ENCODE measurements around the gene CTNND2.

Gene CTNND2

GRCh38 chr5:11595045-11595444, 309.2 kb downstream of the CTNND2 start:
- DNase-seq, result peak in 3 of 14 donors; percentile 15 to 26 (median 16)

GRCh38 chr5:11594021-11594420, 310.2 kb downstream of the CTNND2 start:
- DNase-seq, result no peak

GRCh38 chr5:11590475-11590874, 313.8 kb downstream of the CTNND2 start:
- no peak for DNase-seq

GRCh38 chr5:11588803-11589202, 315.4 kb downstream of the CTNND2 start:
- DNase-seq, result peak in 10 of 14 donors; percentile 20 to 68 (median 39)

GRCh38 chr5:11584017-11584416, 320.2 kb downstream of the CTNND2 start:
- DNase-seq, result no peak

- DNase-seq, result no peak
Measured at GRCh38 chr5:11579351-11579750, 324.9 kb downstream of the CTNND2 start.

GRCh38 chr5:11574787-11575186, 329.5 kb downstream of the CTNND2 start:
- no peak for DNase-seq

GRCh38 chr5:11573140-11573992, 330.9 kb downstream of the CTNND2 start:
- DNase-seq, result no peak

GRCh38 chr5:11564706-11565105, 339.5 kb downstream of the CTNND2 start:
- DNase-seq, result peak in 12 of 14 donors; percentile 19 to 71 (median 49)

- DNase-seq, result no peak
Measured at GRCh38 chr5:11563822-11564221, 340.4 kb downstream of the CTNND2 start.

GRCh38 chr5:11560915-11561697, 343.1 kb downstream of the CTNND2 start:
- no peak for DNase-seq

GRCh38 chr5:11557063-11557462, 347.2 kb downstream of the CTNND2 start:
- DNase-seq, result no peak

- DNase-seq, result no peak
Measured at GRCh38 chr5:11555171-11555570, 349.1 kb downstream of the CTNND2 start.

- no peak for DNase-seq
Measured at GRCh38 chr5:11547730-11548129, 356.5 kb downstream of the CTNND2 start.

- no peak for DNase-seq
Measured at GRCh38 chr5:11547140-11547539, 357.1 kb downstream of the CTNND2 start.

GRCh38 chr5:11540112-11540511, 364.1 kb downstream of the CTNND2 start:
- DNase-seq, result no peak

GRCh38 chr5:11531811-11532555, 372.3 kb downstream of the CTNND2 start:
- DNase-seq, result no peak

GRCh38 chr5:11528720-11529119, 375.5 kb downstream of the CTNND2 start:
- no peak for DNase-seq

GRCh38 chr5:11527652-11528349, 376.4 kb downstream of the CTNND2 start:
- no peak for DNase-seq

GRCh38 chr5:11525020-11525419, 379.2 kb downstream of the CTNND2 start:
- no peak for DNase-seq

GRCh38 chr5:11524188-11524587, 380.1 kb downstream of the CTNND2 start:
- peak in 2 of 14 donors; percentile 41 to 57 for DNase-seq

GRCh38 chr5:11522796-11523195, 381.4 kb downstream of the CTNND2 start:
- no peak for DNase-seq
